ENCODE measurements around the gene OR2T8.

The OR2T8 gene

GRCh38 chr1:247919952-247920351 lies at the start of gene OR2T8:
TSS of gene OR2T8 (plus strand) at chr1:247920252. CDS start at chr1:247921018, 766 bp downstream.
- DNase-seq (ENCODE audit: low spot score) = no peak

- no peak for DNase-seq (ENCODE audit: low spot score)
Measured at GRCh38 chr1:247883346-247883745, 36.7 kb upstream of the OR2T8 start.

GRCh38 chr1:247884797-247885413 lies 35.1 kb upstream of the OR2T8 start:
- DNase-seq (ENCODE audit: low spot score) = peak; percentile 36

- DNase-seq (ENCODE audit: low spot score) = no peak
Measured at GRCh38 chr1:247895163-247895637, 24.9 kb upstream of the OR2T8 start, which contains the start of gene OR2W3. TSS of gene OR2W3 (plus strand) at chr1:247895587. CDS start at chr1:247895587, 0 bp downstream.

GRCh38 chr1:247895976-247896375 lies 24.1 kb upstream of the OR2T8 start:
- no peak for DNase-seq (ENCODE audit: low spot score)

- no peak for DNase-seq (ENCODE audit: low spot score)
Measured at GRCh38 chr1:247904122-247904521, 15.9 kb upstream of the OR2T8 start.

- DNase-seq (ENCODE audit: low spot score) = no peak
Measured at GRCh38 chr1:247905181-247905580, 14.9 kb upstream of the OR2T8 start.

- DNase-seq (ENCODE audit: low spot score) = no peak
Measured at GRCh38 chr1:247905910-247906503, 14.0 kb upstream of the OR2T8 start.

GRCh38 chr1:247906504-247907047 lies 13.5 kb upstream of the OR2T8 start:
- DNase-seq (ENCODE audit: low spot score) = peak; percentile 80

- no peak for DNase-seq (ENCODE audit: low spot score)
Measured at GRCh38 chr1:247908766-247909165, 11.3 kb upstream of the OR2T8 start.

GRCh38 chr1:247913786-247914185 lies 6.3 kb upstream of the OR2T8 start:
- no peak for DNase-seq (ENCODE audit: low spot score)

- DNase-seq (ENCODE audit: low spot score) = no peak
Measured at GRCh38 chr1:247914941-247915662, 5.0 kb upstream of the OR2T8 start.

GRCh38 chr1:247923941-247924340 lies 3.9 kb downstream of the OR2T8 start:
- DNase-seq (ENCODE audit: low spot score) = no peak

- no peak for DNase-seq (ENCODE audit: low spot score)
Measured at GRCh38 chr1:247924868-247925267, 4.8 kb downstream of the OR2T8 start, which contains the start of gene OR2AJ1. TSS of gene OR2AJ1 (plus strand) at chr1:247924889. CDS start at chr1:247933769, 8,880 bp downstream.

- DNase-seq (ENCODE audit: low spot score) = no peak
Measured at GRCh38 chr1:247933989-247934388, 13.9 kb downstream of the OR2T8 start.

GRCh38 chr1:247935781-247936180 lies 15.7 kb downstream of the OR2T8 start:
- DNase-seq (ENCODE audit: low spot score) = no peak

GRCh38 chr1:247936415-247936814 lies 16.4 kb downstream of the OR2T8 start:
- DNase-seq (ENCODE audit: low spot score) = no peak

GRCh38 chr1:247936965-247937734 lies 17.1 kb downstream of the OR2T8 start:
- DNase-seq (ENCODE audit: low spot score) = peak; percentile 95

- no peak for DNase-seq (ENCODE audit: low spot score)
Measured at GRCh38 chr1:247942624-247943023, 22.6 kb downstream of the OR2T8 start.

GRCh38 chr1:247948558-247948957 lies 28.5 kb downstream of the OR2T8 start, which contains the start of gene OR2L8:
TSS of gene OR2L8 (plus strand) at chr1:247948858. CDS start at chr1:247948858, 0 bp downstream.
- no peak for DNase-seq (ENCODE audit: low spot score)

GRCh38 chr1:247953408-247953807 lies 33.4 kb downstream of the OR2T8 start:
- no peak for DNase-seq (ENCODE audit: low spot score)

- no peak for DNase-seq (ENCODE audit: low spot score)
Measured at GRCh38 chr1:247961791-247962190, 41.7 kb downstream of the OR2T8 start.

Data from hematopoietic multipotent progenitor cell treated with erythropoietin and hydrocortisone succinate and interleukin-3 and kit ligand, for 15 days (in vitro differentiated cells).